HG02763 (cell line): ENCODE results near the gene FAM135A.
A peak's percentile ranks its signal among the peaks of the same experiment; 100 is the strongest.
"Not testable (repeated sequence)": the region's sequence is repeated elsewhere in the genome, so short reads cannot be mapped to it uniquely, and the experiment has no call there.

Source experiments
- ATAC-seq: cut with Tn5 transposase; IDR thresholded peaks from one replicate; pipeline ENCODE4 v1.9.1; 2021; ENCODE audit warnings: mild to moderate bottlenecking, moderate library complexity; ENCODE audit not compliant: unreplicated experiment

Gene FAM135A

GRCh38 chr6:70396163-70396562 lies 17.1 kb upstream of the FAM135A start:
- no peak for ATAC-seq

GRCh38 chr6:70396796-70397729 lies 16.2 kb upstream of the FAM135A start:
- peak; percentile 56 for ATAC-seq

DNA sequence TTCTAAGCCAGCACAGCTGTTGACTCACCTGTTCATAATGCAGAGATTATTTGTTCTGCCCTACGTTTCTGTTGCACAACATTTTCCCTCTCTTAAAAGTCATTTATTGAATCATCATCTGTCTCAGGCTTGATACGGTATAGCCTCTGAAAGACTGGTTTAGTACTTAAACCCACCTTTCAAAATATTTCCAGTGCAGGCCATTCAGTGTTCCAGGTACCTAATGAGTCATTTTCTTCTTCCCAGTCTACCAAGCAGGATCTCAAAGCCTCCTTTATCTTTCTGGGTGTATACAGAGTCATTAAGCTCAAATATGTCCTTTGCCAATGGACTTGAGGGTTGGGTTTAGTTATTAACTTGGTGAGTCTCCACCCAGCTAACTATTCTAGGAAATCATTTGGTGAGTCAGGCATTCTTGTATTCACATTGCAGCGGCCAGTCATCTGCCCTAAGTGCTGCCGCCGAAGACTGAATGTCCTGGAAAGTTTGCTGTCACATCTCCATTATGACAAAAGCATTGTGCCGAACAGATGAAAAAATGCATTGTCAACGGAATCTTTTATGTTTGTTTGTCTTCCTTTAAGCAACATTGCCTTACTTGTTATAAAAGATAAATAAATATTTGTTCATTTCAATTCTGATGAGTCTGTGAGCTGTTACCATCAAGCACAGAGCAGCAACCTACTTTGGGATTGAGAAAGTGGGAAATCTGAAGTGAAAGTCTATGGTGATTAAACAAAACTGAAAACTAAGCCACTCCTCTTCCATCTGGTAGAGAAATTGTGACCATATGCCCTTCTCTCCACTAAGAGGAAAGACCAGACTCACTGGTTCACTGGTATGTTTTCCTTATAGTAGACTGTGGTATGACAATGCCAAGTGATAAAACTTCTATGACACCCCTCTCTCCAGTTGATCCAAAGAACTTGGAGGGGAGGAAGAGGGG lies 14.3 kb upstream of the FAM135A start:
- no peak for ATAC-seq

DNA sequence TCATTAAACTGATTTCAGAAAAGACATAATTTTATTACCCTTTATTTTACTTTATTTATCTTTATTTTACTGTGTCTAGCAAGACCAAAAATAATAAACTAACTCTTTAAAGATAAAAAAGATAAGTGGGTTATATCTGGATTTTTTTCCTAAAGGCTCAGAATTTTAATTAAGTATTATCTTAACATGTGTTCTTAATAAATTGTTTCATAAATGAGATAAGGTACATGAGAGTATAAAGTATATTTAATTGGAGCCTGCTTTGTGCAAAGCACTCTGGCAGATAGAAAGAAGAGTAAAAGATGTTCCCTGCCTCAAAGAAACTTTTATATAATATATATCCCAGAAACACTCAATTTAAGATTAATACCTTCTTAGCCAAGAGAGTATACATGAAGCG lies 8.7 kb upstream of the FAM135A start:
- no peak for ATAC-seq

- no peak for ATAC-seq
Measured at GRCh38 chr6:70409216-70409615, 4.1 kb upstream of the FAM135A start.

GRCh38 chr6:70411542-70412251 lies 1.6 kb upstream of the FAM135A start:
- no peak for ATAC-seq

DNA sequence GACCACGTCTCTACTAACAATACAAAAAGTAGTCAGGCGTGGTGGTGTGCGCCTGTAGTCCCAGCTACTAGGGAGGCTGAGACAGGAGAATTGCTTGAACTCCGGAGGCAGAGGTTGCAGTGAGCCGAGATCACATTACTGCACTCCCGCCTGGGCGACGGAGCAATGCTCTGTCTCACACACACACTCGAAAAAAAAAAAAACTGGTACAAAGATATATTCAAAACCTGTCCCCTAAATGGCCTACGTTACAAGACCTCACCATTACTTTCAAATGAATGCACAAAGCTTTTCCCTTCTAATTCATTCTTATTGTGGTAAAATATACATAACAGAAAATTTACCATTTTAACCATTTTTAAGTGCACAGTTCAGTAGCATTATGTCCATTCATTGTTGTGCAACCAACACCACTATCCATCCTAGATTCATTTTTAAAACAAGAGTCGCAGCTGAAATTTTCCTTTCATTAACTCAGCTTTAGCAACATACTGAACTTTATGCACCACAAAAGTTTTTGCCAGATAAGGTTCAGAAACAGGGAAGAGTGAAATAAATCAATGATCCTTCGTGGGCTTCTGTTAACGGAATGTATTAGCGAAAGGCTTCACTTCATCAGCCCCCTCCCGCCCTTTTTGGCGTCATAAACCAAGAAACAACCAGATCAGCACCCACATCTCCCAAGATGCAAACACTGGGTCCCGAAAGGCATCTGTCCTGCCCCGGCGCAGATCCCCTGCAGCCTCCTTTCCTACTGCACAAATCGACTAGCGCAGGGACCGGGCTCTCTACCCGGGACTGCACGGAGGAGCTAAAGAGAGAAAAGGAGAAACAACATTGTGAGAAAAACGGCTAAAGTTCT lies 825 bp upstream of the FAM135A start:
- peak; percentile 14 for ATAC-seq

DNA sequence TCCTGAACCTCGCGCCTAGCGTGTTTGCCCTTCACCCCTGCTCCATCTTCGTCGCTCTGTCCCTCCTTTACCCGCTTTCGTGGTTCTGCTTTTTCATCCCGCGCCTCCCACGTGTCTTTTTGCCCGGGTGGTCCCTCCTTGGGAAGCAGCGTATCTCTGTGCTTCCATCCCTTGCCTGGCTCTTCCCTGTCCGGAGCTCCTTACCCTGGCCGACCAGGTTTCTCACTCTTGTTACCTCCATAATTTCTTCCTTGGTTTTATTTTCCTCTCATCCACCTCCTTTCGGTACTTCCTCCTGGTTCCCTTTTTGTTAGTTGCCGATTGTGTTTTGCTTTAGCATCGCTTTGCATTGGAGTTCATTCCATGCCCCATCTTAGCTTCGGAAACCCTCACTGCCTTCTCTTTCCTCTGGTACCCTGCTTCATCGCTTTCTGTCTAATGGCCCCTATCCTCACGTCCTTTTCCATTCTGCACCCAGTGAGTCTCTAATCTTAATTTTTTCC lies 735 bp downstream of the FAM135A start:
- ATAC-seq, result no peak

- no peak for ATAC-seq
Measured at GRCh38 chr6:70414813-70415212, 1.5 kb downstream of the FAM135A start.

DNA sequence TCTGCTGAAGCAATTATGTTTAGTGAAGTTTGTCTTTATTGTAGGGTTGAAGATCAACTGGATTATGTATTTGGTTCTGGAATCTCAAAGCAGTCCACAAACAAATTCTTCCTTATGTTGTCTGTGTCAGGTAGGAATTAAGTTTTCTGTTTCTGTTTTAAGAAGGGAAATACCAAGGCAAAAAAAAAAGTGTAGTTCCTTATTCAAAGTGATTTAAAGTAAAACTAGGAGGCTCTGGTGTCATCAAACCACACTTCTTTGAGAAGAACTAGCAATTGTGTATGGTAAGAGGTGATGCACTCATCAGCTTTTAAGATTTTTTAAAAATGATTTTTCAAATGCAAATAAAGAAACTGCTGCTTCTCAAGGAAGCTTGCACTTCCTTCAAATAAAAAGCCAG lies 1.9 kb downstream of the FAM135A start:
- no peak for ATAC-seq

DNA sequence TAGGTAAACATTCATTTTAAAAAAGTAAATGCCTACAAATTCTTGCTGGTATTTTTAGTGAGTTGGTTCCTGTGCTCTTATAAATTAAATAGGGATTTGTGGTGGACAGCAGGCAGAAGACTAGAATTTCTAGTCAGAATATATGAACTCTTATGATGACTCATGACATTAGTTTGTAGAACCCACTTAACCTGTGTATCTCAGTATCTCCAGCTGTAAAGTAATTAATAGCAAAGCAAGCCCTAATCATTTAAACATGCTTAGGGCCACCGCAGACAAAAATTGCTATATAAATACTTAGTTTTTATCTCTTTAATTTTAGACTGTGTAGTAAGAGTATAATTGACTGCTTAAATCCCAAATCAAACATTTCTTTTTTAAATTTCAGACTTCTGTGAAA lies 2.4 kb downstream of the FAM135A start:
- ATAC-seq, result no peak

- no peak for ATAC-seq
Measured at GRCh38 chr6:70421509-70421908, 8.2 kb downstream of the FAM135A start.

DNA sequence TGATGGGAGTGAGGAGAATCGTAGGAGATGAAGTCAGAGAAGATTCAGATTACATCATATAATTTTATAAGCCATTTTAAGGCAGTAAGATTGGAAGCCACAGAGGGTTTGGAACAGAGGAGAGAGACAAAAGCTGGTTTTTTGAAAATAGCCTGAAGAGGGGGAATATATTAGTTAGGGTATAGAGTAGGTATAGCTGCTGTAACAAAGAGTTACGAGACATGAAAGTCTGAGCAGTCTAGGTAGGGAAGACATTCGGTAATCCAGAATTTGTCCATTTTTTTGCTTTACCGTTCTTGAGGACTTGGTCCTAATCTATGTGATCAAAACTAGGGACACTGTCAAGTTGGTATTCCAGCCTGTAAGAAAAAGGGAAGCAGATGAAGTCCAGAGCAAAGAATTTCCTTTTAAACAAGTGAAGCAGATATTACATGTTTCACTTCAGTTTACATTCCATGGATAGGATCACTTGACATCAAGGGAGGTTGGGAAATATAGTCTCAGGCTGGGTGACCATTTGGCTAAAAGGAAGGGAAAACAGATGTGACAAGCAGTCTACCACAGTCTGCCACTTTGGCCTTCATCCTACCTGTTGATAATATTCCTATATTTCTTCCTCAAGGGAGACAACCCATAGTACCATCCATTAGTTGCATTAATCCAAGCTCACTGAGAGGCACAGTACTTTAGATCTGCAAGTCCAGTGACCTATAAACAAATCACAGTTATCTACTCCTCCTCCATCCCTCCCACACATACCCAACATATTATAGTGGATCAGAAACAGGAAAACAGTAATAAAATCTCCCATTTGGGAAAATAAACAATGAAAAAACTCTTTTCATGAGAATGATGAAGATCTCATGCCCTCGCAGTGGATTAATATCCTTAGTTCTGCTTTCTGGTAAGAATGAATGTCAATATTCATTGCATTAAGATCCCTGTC lies 10.2 kb downstream of the FAM135A start:
- no peak for ATAC-seq

- no peak for ATAC-seq
Measured at GRCh38 chr6:70424291-70424690, 11.0 kb downstream of the FAM135A start.

DNA sequence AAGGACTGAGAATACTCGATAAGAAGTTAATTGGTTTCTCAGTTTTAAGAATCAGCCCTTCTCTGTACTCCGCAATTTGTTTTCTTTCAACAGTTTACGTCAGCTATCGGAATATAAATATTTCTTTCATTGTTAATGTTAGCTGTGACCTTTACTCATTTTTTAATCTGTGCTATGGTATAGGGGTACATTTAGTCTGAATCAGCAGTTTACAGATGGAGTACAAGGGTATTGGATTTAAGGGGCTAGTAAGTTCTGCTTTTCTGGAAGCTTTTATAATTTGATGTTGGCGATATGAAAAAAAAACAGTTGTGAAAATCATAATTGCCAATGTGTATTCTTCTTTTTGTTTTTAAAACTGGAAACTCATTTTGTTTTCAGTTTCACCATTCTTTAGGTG lies 23.0 kb downstream of the FAM135A start:
- no peak for ATAC-seq

DNA sequence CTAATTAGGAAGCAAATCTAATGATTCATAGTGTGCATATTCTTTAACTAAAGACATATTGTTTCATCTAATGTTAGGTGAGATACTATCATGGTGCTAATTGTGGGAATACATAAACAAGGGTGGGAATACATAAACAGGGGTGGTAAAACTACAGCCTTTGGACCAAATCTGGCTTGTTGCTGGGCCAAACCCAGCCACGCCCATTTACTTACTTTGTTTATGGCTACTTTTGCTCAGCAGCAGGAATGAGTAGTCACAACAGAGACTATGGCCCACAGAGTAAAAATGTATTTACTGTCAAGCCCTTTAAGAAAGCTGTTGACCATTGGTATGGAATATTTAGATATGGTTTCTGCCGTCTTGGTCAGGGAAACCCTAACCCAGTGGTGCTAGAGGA lies 31.7 kb downstream of the FAM135A start:
- ATAC-seq, result no peak

GRCh38 chr6:70447343-70448070 lies 34.2 kb downstream of the FAM135A start:
- ATAC-seq, result not testable (repeated sequence)

- ATAC-seq, result not testable (repeated sequence)
Measured at GRCh38 chr6:70453899-70454298, 40.6 kb downstream of the FAM135A start.
